Right lobe of liver (tissue), 4 donors: ENCODE measurements around the gene PCDHGB7.
"Not testable (repeated sequence)": the region's sequence is repeated elsewhere in the genome, so short reads cannot be mapped to it uniquely, and the experiment has no call there.

ENCODE experiments used
- CTCF ChIP-seq, 4 donors: fragments of 200-600 bp in 3 of 4; fragments of 450-650 bp in 1 of 4; IDR thresholded peaks; one replicate each; pipeline versions ENCODE4 v1.5.1 to v1.8.0; 2016 to 2022; ENCODE audit warnings: antibody characterized with exemption in 4 of 4, mild to moderate bottlenecking in 2 of 4
- POLR2A ChIP-seq: fragments of 450-650 bp; IDR thresholded peaks from one replicate; pipeline ENCODE4 v1.6.1; 2017; ENCODE audit warnings: antibody characterized with exemption, mild to moderate bottlenecking
- donor health status: DM: no; HTN: no; CAD: no.
- donor health status: DM: no; HTN: no; CAD: no.
- donor health status: DM: no; HTN: yes; CAD: no.

GRCh38 chr5:141432726-141433125 lies 15.2 kb downstream of the PCDHGB7 start:
- TF ChIP-seq POLR2A; CTCF (IDR thresholded peaks at IDR 0.05): not testable (repeated sequence)
